Neural cell (in vitro differentiated cells): ENCODE results near the gene AMY1A.
"Not testable (repeated sequence)": the region's sequence is repeated elsewhere in the genome, so short reads cannot be mapped to it uniquely, and the experiment has no call there.

ENCODE experiments used
- EP300 ChIP-seq: fragments of 450-650 bp; conservative IDR thresholded peaks from 2 replicates; pipeline ENCODE4 v1.6.1; 2014; ENCODE audit warnings: antibody characterized with exemption, mild to moderate bottlenecking, moderate library complexity; ENCODE audit not compliant: poor library complexity, severe bottlenecking
- EZH2 ChIP-seq: fragments of 200-600, 300-800 bp; shearing (Covaris generic), sonication (generic); IDR thresholded peaks from 2 replicates; pipeline ENCODE4 v1.6.1; 2014; ENCODE audit warnings: antibody characterized with exemption, low read length, borderline replicate concordance, mild to moderate bottlenecking; ENCODE audit not compliant: insufficient read depth, poor library complexity, severe bottlenecking
- MXI1 ChIP-seq: fragments of 450-650 bp; conservative IDR thresholded peaks from 2 replicates; pipeline ENCODE4 v1.6.1; 2014; ENCODE audit warnings: antibody characterized with exemption, mild to moderate bottlenecking; ENCODE audit not compliant: poor library complexity, severe bottlenecking
- POLR2AphosphoS5 ChIP-seq: IDR thresholded peaks from 2 replicates; pipeline ENCODE4 v1.6.1; 2012
- RAD21 ChIP-seq: fragments of 450-650 bp; conservative IDR thresholded peaks from 2 replicates; pipeline ENCODE4 v1.6.1; 2014; ENCODE audit warnings: antibody characterized with exemption, mild to moderate bottlenecking, moderate library complexity
- SMC3 ChIP-seq: fragments of 450-650 bp; conservative IDR thresholded peaks from 2 replicates; pipeline ENCODE4 v1.6.1; 2014; ENCODE audit warnings: antibody characterized with exemption, mild to moderate bottlenecking, moderate library complexity; ENCODE audit not compliant: poor library complexity
- TAF1 ChIP-seq: IDR thresholded peaks from 2 replicates; pipeline ENCODE4 v1.6.1; 2012; ENCODE audit warnings: low read depth
- TF ChIP-seq, protein P1 (sequence below): fragments of 450-650 bp; IDR thresholded peaks from 2 replicates; pipeline ENCODE4 v1.5.1; 2014; ENCODE audit warnings: antibody characterized with exemption, mild to moderate bottlenecking, moderate library complexity; ENCODE audit not compliant: poor library complexity, severe bottlenecking
- TF ChIP-seq, protein P2 (sequence below): IDR thresholded peaks from 2 replicates; pipeline ENCODE4 v1.6.1; 2012; ENCODE audit warnings: borderline replicate concordance

DNA sequence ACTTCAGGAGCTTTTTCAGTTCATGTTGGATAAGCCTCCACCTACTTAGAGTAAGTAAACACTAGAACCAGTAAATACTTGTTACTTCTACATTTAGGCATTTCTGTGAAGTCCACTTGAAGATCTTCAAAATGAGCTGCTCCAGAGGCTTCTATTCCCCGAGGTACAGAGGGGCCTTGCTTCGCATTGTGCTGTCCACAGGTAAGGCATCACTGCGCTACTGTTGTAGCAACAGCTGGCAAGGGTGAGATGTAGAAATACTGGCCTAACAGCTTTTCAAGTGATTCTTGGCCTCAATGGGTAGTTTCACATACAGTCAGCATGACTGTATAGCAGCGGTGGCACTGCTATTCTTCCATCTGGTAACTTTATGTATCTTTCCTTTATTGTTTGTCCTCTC lies 4.7 kb upstream of the AMY1A start:
- not testable (repeated sequence) for TF ChIP-seq EZH2, EP300, RAD21, POLR2AphosphoS5, TAF1, MXI1, SMC3
- TF ChIP-seq, protein P1, sequence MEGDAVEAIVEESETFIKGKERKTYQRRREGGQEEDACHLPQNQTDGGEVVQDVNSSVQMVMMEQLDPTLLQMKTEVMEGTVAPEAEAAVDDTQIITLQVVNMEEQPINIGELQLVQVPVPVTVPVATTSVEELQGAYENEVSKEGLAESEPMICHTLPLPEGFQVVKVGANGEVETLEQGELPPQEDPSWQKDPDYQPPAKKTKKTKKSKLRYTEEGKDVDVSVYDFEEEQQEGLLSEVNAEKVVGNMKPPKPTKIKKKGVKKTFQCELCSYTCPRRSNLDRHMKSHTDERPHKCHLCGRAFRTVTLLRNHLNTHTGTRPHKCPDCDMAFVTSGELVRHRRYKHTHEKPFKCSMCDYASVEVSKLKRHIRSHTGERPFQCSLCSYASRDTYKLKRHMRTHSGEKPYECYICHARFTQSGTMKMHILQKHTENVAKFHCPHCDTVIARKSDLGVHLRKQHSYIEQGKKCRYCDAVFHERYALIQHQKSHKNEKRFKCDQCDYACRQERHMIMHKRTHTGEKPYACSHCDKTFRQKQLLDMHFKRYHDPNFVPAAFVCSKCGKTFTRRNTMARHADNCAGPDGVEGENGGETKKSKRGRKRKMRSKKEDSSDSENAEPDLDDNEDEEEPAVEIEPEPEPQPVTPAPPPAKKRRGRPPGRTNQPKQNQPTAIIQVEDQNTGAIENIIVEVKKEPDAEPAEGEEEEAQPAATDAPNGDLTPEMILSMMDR, result not testable (repeated sequence)
- TF ChIP-seq, protein P2, sequence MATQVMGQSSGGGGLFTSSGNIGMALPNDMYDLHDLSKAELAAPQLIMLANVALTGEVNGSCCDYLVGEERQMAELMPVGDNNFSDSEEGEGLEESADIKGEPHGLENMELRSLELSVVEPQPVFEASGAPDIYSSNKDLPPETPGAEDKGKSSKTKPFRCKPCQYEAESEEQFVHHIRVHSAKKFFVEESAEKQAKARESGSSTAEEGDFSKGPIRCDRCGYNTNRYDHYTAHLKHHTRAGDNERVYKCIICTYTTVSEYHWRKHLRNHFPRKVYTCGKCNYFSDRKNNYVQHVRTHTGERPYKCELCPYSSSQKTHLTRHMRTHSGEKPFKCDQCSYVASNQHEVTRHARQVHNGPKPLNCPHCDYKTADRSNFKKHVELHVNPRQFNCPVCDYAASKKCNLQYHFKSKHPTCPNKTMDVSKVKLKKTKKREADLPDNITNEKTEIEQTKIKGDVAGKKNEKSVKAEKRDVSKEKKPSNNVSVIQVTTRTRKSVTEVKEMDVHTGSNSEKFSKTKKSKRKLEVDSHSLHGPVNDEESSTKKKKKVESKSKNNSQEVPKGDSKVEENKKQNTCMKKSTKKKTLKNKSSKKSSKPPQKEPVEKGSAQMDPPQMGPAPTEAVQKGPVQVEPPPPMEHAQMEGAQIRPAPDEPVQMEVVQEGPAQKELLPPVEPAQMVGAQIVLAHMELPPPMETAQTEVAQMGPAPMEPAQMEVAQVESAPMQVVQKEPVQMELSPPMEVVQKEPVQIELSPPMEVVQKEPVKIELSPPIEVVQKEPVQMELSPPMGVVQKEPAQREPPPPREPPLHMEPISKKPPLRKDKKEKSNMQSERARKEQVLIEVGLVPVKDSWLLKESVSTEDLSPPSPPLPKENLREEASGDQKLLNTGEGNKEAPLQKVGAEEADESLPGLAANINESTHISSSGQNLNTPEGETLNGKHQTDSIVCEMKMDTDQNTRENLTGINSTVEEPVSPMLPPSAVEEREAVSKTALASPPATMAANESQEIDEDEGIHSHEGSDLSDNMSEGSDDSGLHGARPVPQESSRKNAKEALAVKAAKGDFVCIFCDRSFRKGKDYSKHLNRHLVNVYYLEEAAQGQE, result not testable (repeated sequence)
